B cell (primary cell): ENCODE measurements around the gene KCNN1. TPM values are rescaled to one million over a fixed set of nuclear protein-coding genes. Genes with fewer than 3 reads are reported as not detected.
A peak's percentile ranks its signal among the peaks of the same experiment; 100 is the strongest.

ENCODE experiments used
- ATAC-seq: fragments of 200-7000 bp; cut with Tn5 transposase; one replicate; pipeline ENCODE4 v1.10.0; 2021; ENCODE audit warnings: low read depth, mild to moderate bottlenecking, moderate number of reproducible peaks, moderate library complexity
- CTCF ChIA-PET: fragments of 350-600 bp; sonication (Branson Sonifier 250); formaldehyde crosslinking; loops from one replicate; lab custom pipeline; 2021; ENCODE audit warnings: antibody characterized with exemption, inconsistent platforms; lab: Charles Lee
- POLR2A ChIA-PET: fragments of 350-600 bp; sonication (Branson Sonifier 250); formaldehyde crosslinking; loops from one replicate; lab custom pipeline; 2021; ENCODE audit warnings: antibody characterized with exemption; lab: Charles Lee
- DNase-seq: peaks from one replicate; pipeline ENCODE4 v3.0.0; 2013
- H2AFZ ChIP-seq: 2 replicates; pipeline ENCODE4 v1.6.1; 2012; ENCODE audit warnings: mild to moderate bottlenecking, low read depth, low read length; ENCODE audit not compliant: insufficient read depth, poor library complexity, severe bottlenecking
- H3K27ac ChIP-seq, 2 donors: 1 replicate in 1 of 2; 2 replicates in 1 of 2; pipeline ENCODE4 v1.5.1; 2012 to 2013; ENCODE audit warnings: low read length in 2 of 2, mild to moderate bottlenecking in 2 of 2, moderate library complexity in 1 of 2
- H3K27me3 ChIP-seq, 4 experiments: fragments of 200-600 bp in 1 of 4; sonication (generic) in 1 of 4; replicated peaks in 1 of 4; 1 replicate in 2 of 4; 2 replicates in 2 of 4; pipeline versions ENCODE4 v1.6.1 to v1.7.0; 2013 to 2016; ENCODE audit warnings: low read length in 3 of 4, mild to moderate bottlenecking in 2 of 4, mixed read lengths in 1 of 4, moderate library complexity in 1 of 4; ENCODE audit not compliant: insufficient read depth in 4 of 4, control insufficient read depth in 3 of 4; ENCODE audit errors: control extremely low read depth in 1 of 4
- H3K36me3 ChIP-seq, 2 experiments: replicated peaks in 1 of 2; 1 replicate in 1 of 2; 2 replicates in 1 of 2; pipeline versions ENCODE4 v1.6.1 to v1.7.1; 2013; ENCODE audit warnings: low read length in 1 of 2; ENCODE audit not compliant: insufficient read depth in 2 of 2, control insufficient read depth in 1 of 2; ENCODE audit errors: control extremely low read depth in 1 of 2, extremely low read depth in 1 of 2
- H3K4me1 ChIP-seq, 2 donors: fragments of 200-600 bp in 1 of 2; sonication (generic) in 1 of 2; 1 replicate in 1 of 2; 2 replicates in 1 of 2; pipeline versions ENCODE4 v1.5.1 to v1.6.1; 2013 to 2017; ENCODE audit warnings: low read length in 2 of 2; ENCODE audit not compliant: control insufficient read depth in 2 of 2, insufficient read depth in 2 of 2
- H3K4me2 ChIP-seq: replicated peaks from 2 replicates; pipeline ENCODE3; 2012; ENCODE audit warnings: mild to moderate bottlenecking, low read depth, low read length; ENCODE audit not compliant: poor library complexity, severe bottlenecking
- H3K4me3 ChIP-seq, 5 experiments: fragments of 200-600 bp in 1 of 5; sonication (generic) in 1 of 5; 1 replicate in 3 of 5; 2 replicates in 2 of 5; pipeline versions ENCODE4 v1.5.1 to v1.7.0; 2011 to 2016; ENCODE audit warnings: low read length in 4 of 5, mild to moderate bottlenecking in 4 of 5, low read depth in 2 of 5, control low read depth in 1 of 5, moderate library complexity in 1 of 5; ENCODE audit not compliant: insufficient read depth in 1 of 5; ENCODE audit errors: control extremely low read depth in 1 of 5, extremely low read depth in 1 of 5
- H3K79me2 ChIP-seq: fragments of 200-600 bp; sonication (generic); one replicate; pipeline ENCODE4 v1.6.0; 2016; ENCODE audit warnings: low read length; ENCODE audit not compliant: control insufficient read depth, insufficient read depth
- H3K9ac ChIP-seq: fragments of 200-600 bp; sonication (generic); 2 replicates; pipeline ENCODE4 v1.6.1; 2017; ENCODE audit warnings: mild to moderate bottlenecking, low read length, moderate library complexity
- H3K9me3 ChIP-seq, 3 donors: one replicate each; pipeline versions ENCODE4 v1.6.1 to v1.7.1; 2013; ENCODE audit warnings: low read length in 2 of 3; ENCODE audit not compliant: control insufficient read depth in 2 of 3, insufficient read depth in 1 of 3; ENCODE audit errors: control extremely low read depth in 1 of 3
- H4K20me1 ChIP-seq: 2 replicates; pipeline ENCODE4 v1.6.0; 2012; ENCODE audit warnings: mild to moderate bottlenecking, low read length; ENCODE audit not compliant: insufficient read depth, control insufficient read depth, poor library complexity, severe bottlenecking
- H3K27ac Mint-ChIP-seq: one replicate; pipeline ENCODE4 v1.8.0; 2021; ENCODE audit warnings: mixed read lengths
- H3K27me3 Mint-ChIP-seq: one replicate; pipeline ENCODE4 v1.8.0; 2021; ENCODE audit warnings: mixed read lengths
- H3K4me1 Mint-ChIP-seq: one replicate; pipeline ENCODE4 v1.8.0; 2021; ENCODE audit warnings: mixed read lengths
- H3K4me3 Mint-ChIP-seq: one replicate; pipeline ENCODE4 v1.8.0; 2021; ENCODE audit warnings: mixed read lengths
- H3K9me3 Mint-ChIP-seq: one replicate; pipeline ENCODE4 v1.8.0; 2022; ENCODE audit warnings: mixed read lengths; ENCODE audit not compliant: insufficient read depth
- CTCF ChIP-seq: fragments of 200-600 bp; IDR thresholded peaks from one replicate; pipeline ENCODE4 v1.8.0; 2022; ENCODE audit warnings: antibody characterized with exemption, mild to moderate bottlenecking
- EZH2 ChIP-seq: IDR thresholded peaks from 2 replicates; pipeline ENCODE4 v1.6.1; 2012; ENCODE audit warnings: borderline replicate concordance, low read depth, mild to moderate bottlenecking, moderate library complexity, low read length; ENCODE audit not compliant: insufficient read depth, poor library complexity, severe bottlenecking
- WGBS: methylation state at CpG from one replicate; pipeline ENCODE4 v1.1.5; 2013; ENCODE audit warnings: missing lambda C conversion rate; ENCODE audit not compliant: insufficient coverage; 5-methylcytosine and 5-hydroxymethylcytosine counted together
- intact Hi-C: fragments of 100-400 bp; cut with micrococcal nuclease; formaldehyde crosslinking; loops from one replicate; pipeline ENCODE4 v1.10.0; 2022
- polyA plus RNA-seq: library from polyadenylated mRNA; depleted of rRNA; stranded (reverse); fragments of >200 nt; gene quantifications from 2 replicates; pipeline ENCODE4 v1.2.3, GENCODE V29; 2012
- total RNA-seq, 2 donors: library from RNA; stranded (reverse); fragments of 120-200 nt in 1 of 2; gene quantifications; 1 replicate in 1 of 2; 2 replicates in 1 of 2; pipeline versions ENCODE4 v1.2.3 to v1.2.4, GENCODE V29; 2013 to 2022

KCNN1 gene
- total and polyA plus RNA-seq, 2 donors (not counting 1 experiment from before 2014, with no cell fraction given): 0.04 TPM; not detected in 1

DNA sequence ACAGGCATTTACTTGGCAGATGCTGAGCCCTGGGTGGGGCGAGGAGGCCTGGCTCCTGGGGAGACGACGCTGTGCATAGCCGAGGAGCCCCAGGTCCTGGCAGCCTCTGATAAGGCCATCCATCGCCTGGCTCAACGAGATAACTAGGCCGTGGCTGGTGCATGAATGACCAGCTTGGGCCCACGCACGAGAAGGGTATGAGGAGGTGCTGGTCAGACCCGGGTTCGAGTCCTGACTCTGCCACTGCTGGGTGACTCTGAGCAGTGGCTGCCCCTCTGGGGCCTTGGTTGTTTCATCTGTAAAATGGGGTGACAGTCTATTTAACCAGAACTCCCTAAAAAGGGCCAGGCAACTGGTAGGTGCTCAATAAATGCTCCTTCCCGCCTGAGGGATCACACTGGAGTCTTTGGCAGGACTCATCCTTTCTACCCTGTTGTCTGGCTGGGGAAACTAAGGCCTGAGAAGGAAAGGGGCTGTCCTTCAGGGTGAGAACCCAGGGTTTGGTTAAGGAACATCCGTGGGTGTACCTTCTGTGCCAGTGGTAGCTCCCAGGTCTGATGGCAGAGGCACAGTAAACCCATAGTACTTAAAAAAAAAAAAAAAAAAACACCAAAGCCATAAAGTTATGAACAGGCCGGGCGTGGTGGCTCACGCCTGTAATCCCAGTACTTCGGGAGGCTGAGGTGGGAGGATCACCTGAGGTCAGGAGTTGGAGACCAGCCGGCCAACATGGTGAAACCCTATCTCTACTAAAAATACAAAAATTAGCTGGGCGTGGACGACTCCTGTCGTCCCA is 33.0 kb downstream of the KCNN1 start:
- H3K27me3 ChIP-seq: no peaks in the 10 kb centered on the region
- WGBS: 89% methylated on average over 13 of the region's 21 CpGs
- H3K4me1 Mint-ChIP-seq: peaks cover 31% of the 10 kb centered on the region
- H3K9ac ChIP-seq: peak overlapping the region; percentile 58
- peak overlapping the region; percentile 96 for H3K4me2 ChIP-seq
- H3K4me3 ChIP-seq: peak overlapping the region in 4 of 5 experiments; percentile 25 to 91 (median 66)
- ChIA-PET CTCF (interaction anchor here (0.7 to 23.7 kb wide), 6 partner anchors 54 to 192 kb away, joined by 3 to 346 read pairs (median 63); partner anchors contain the start of genes CCDC124, MAST3 and RPL18A), POLR2A (interaction anchor here (0.5 to 2.2 kb wide), 18 partner anchors 10 to 305 kb away, joined by 3 to 13 read pairs (median 6); partner anchors contain the start of genes CCDC124, JUND and RPL18A)
- peak overlapping the region; percentile 95 for H3K4me3 Mint-ChIP-seq
- peaks cover 0 to 5% of the 10 kb centered on the region in 2 experiments for H3K36me3 ChIP-seq
- H2AFZ ChIP-seq: peak overlapping the region; percentile 6
- TF ChIP-seq EZH2 (no peak), CTCF (no peak)
- H3K27me3 Mint-ChIP-seq: no peaks in the 10 kb centered on the region
- peak overlapping the region; percentile 98 for H3K27ac Mint-ChIP-seq
- intact Hi-C loops: loop anchor here (2.0 kb wide), 3 partner anchors 67 to 249 kb away; partner anchors contain the start of genes CCDC124 and FCHO1
- no peaks in the 10 kb centered on the region for H3K9me3 ChIP-seq
- H3K27ac ChIP-seq: peak overlapping the region; percentile 97 to 99
- no peaks in the 10 kb centered on the region for H3K9me3 Mint-ChIP-seq
- DNase-seq: peak; percentile 47
- no peak for ATAC-seq
- peaks cover 21% of the 10 kb centered on the region for H3K79me2 ChIP-seq
- H4K20me1 ChIP-seq: peaks cover 7% of the 10 kb centered on the region
- H3K4me1 ChIP-seq: peaks cover 22 to 39% of the 10 kb centered on the region in 2 donors
